ENCODE measurements around the gene TLK1.
"Not testable (repeated sequence)": the region's sequence is repeated elsewhere in the genome, so short reads cannot be mapped to it uniquely, and the experiment has no call there.

TLK1 gene

DNA sequence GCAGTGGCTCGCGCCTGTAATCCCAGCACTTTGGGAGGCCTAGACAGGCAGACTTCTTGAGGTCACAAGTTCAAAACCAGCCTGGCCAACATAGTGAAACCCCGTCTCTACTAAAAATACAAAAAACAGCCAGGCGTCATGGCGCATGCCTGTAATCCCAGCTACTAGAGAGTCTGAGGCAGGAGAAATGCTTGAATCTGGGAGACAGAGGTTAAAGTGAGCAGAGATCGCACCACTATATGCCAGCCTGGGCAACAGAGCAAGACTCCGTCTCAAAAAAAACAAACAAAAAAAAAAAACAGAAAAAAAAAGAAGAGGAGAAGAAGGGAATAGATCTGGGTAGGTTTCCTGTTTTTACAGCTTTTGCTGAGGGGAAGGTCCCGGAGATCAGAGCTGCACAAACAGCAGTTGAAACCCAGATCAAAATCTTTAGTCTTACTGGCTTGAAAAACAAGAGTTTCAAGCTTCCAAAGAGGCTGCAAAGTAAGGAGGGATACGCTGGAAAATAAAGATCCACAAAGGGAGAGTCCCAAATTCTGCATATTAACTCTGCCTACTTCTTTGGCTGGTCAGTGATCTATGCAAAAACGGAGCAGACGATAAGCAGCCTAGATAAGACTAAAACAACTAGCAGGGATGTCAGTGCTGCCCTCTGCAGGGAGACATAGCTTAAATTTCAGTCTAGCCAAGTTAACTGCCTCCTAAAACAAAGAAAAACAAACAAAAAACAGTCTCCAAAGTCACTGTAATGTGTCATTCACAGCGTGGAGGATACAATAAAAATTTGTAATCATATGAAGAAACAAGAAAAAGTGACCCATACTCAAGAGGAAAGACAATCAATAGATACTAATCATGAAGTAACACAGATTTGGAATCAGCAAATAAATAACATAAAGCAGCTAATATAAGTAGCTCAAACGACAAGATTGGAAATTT, 74.1 kb downstream of the TLK1 start:
- in situ Hi-C loops (cut with MboI; ENCODE audit: low sequenced_read_pairs) = no loop called here

DNA sequence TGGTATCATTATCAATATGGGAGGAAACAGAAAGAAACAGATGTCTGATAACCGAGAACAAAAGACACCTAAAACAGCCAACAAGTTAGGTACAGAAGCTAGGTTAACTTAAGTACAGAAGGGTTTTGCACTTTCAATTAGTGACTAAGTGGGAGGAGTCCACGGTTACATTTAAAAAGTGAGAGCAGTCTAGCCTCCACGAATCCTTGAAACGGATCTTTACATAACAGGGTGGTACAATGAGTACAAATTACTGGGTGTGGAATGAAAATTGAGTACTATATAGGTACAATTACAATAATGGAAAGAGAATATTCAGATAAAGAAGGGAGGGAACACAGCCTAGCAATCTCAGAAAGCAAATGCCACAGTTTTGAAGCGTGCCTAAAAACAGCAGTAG, 76.6 kb downstream of the TLK1 start:
- in situ Hi-C loops (cut with MboI; ENCODE audit: low sequenced_read_pairs) = no loop called here

GRCh38 chr2:171083451-171083850, 77.2 kb downstream of the TLK1 start:
- in situ Hi-C loops (cut with MboI; ENCODE audit: low sequenced_read_pairs) = no loop called here

GRCh38 chr2:171081649-171082111, 79.0 kb downstream of the TLK1 start:
- in situ Hi-C loops (cut with MboI; ENCODE audit: low sequenced_read_pairs) = no loop called here

DNA sequence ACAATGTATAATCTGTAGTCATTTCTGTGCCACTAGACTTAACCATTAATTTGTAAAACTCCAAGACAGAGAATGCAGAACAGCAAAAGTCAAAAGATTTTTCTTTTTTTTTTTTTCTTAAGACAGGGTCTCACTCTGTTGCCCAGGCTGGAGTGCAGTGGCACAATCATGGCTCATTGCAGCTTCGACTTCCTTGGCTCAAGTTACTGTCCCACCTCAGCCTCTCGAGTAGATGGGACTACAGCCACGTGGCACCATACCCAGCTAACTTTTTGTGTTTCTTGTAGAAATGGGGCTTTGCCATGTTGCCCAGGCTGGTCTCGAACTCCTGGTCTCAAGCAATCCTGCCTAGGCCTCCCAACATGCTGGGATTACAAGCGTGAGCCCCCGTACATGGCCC, 80.1 kb downstream of the TLK1 start:
- in situ Hi-C loops (cut with MboI; ENCODE audit: low sequenced_read_pairs) = no loop called here

DNA sequence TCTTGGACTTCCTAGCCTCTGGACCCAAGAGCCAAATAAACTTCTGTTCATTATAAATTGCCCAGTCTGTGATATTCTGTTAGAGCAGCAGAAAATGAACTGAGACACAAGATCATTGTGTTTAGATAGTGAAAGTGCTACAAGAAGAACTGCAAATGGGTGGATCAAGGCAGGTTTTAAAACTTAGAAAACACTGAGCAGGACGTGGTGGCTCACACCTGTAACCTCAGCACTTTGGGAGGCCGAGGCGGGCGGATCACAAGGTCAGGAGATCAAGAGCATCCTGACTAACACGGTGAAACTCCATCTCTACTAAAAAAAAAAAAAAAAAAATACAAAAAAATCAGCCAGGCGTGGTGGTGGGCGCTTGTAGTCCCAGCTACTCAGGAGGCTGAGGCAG, 84.3 kb downstream of the TLK1 start:
- in situ Hi-C loops (cut with MboI; ENCODE audit: low sequenced_read_pairs) = not testable (repeated sequence)

DNA sequence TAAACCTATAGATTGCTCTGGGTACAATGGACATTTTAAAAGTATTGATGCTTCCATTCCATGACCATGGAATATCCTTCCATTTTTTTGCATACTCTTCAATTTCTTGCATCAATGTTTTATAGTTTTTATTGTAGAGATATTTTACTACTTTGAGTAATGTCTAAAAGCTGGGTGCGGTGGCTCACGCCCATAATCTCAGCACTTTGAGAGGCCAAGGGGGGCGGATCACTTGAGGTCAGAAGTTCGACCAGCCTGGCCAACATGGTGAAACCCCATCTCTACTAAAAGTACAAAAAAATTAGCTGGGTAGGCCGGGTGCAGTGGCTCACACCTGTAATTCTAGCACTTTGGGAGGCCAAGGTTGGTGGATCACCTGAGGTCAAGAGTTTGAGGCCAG, 88.5 kb downstream of the TLK1 start:
- in situ Hi-C loops (cut with MboI; ENCODE audit: low sequenced_read_pairs) = no loop called here

- in situ Hi-C loops (cut with MboI; ENCODE audit: low sequenced_read_pairs) = no loop called here
These were observed 91.3 kb downstream of the TLK1 start for GRCh38 chr2:171069286-171069956.

DNA sequence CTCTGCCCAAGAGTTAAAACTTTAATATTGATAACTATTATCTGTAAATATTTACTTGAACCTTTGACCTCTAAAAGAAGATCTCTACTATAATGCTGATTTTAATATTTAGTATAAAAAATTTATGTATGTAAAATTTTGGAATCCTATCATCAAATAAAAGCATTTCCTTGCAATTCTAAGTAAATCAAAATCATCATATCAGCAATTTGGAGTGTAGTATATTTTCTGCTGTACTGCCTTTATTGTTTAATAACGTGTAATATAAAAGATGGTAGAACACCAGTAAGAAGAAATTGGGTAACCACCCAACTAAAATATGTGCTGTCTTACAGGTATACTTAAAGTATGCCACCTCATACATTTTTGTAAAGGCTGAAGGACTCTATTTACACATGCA, 94.6 kb downstream of the TLK1 start:
- in situ Hi-C loops (cut with MboI; ENCODE audit: low sequenced_read_pairs) = no loop called here

GRCh38 chr2:171057575-171057974, 103.1 kb downstream of the TLK1 start:
- in situ Hi-C loops (cut with MboI; ENCODE audit: low sequenced_read_pairs) = no loop called here

- in situ Hi-C loops (cut with MboI; ENCODE audit: low sequenced_read_pairs) = no loop called here
These were observed 104.4 kb downstream of the TLK1 start for GRCh38 chr2:171056307-171056706.

DNA sequence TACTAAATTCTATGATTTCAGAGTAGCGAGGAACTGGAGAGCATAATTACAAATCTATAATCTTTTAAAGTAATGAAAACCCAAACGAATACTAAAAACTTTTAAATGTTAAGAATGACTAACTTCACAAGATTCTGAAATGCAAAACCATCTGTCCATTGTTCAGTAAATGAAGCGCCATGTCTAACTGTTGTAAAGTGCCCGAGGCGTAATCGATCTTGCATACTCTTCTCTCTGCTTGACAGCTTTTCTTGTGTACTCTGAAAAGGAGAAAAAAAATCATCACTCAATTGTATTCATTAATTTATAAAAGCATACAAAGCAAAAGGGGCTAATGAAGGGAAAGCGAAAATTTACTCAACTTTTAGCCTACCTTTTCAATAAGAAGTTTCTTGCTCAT, 111.0 kb downstream of the TLK1 start:
- in situ Hi-C loops (cut with MboI; ENCODE audit: low sequenced_read_pairs) = no loop called here

- in situ Hi-C loops (cut with MboI; ENCODE audit: low sequenced_read_pairs) = no loop called here
These were observed 114.6 kb downstream of the TLK1 start for GRCh38 chr2:171046048-171046560.

- in situ Hi-C loops (cut with MboI; ENCODE audit: low sequenced_read_pairs) = no loop called here
These were observed 116.3 kb downstream of the TLK1 start for GRCh38 chr2:171044416-171044815.

- in situ Hi-C loops (cut with MboI; ENCODE audit: low sequenced_read_pairs) = no loop called here
These were observed 118.3 kb downstream of the TLK1 start for GRCh38 chr2:171042253-171042969.

DNA sequence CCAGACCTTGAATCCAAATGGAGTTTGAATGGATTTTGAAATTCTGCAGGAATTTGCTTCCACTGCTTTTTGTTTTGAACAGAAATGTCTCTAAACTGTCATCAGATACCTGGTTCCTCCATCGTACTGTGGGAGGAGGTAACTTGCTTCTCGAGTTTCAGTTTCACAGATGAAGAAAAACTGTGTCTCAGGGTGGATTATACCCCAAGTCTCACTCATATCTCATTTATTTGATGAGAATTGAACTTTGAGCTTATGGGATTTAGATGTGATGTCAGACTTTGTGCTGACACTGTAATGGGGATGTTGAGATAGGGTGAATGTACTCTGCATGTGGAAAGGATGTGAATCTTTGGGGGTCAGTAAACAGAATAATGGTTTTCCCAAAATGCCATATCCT, 124.2 kb downstream of the TLK1 start:
- in situ Hi-C loops (cut with MboI; ENCODE audit: low sequenced_read_pairs) = no loop called here

GRCh38 chr2:171034315-171034714, 126.4 kb downstream of the TLK1 start:
- in situ Hi-C loops (cut with MboI; ENCODE audit: low sequenced_read_pairs) = no loop called here

DNA sequence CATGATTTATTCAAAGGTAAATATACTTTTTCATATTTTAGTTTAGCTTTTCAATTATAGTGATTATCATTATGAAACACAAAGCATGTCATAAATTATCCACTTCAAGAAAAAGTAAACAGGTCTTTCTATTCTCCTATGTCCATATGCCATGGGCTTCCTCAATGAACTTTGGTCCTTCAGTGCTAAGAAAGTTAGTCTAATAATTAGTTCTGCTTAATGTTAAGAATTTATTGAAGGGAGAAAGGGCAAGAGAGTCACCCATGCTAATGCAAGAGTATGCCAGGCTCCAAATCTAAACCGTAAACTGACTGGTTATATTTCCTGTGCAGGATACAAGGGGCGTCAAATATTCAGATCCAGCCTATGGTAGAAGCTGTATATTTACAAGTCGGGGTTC, 135.5 kb downstream of the TLK1 start:
- in situ Hi-C loops (cut with MboI; ENCODE audit: low sequenced_read_pairs) = no loop called here

GRCh38 chr2:171018522-171018921, 142.2 kb downstream of the TLK1 start:
- in situ Hi-C loops (cut with MboI; ENCODE audit: low sequenced_read_pairs) = no loop called here

DNA sequence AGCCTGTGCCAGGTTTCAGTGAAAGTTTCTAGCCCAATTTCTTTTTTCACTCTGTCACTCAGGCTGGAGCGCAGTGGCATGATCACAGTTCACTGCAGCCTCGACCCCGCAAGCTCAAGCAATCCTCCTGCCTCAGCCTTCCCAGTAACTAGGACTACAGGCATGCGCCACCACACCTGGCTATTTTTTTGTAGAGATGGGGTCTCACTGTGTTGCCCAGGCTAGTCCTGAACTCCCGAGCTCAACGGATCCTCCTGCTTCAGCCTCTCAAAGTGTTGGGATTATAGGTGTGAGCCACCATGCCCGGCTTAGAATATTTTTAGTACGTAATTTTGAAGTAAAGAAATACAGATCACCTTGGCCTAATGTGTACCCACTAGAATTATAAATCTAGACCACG, 144.6 kb downstream of the TLK1 start:
- in situ Hi-C loops (cut with MboI; ENCODE audit: low sequenced_read_pairs) = no loop called here

DNA sequence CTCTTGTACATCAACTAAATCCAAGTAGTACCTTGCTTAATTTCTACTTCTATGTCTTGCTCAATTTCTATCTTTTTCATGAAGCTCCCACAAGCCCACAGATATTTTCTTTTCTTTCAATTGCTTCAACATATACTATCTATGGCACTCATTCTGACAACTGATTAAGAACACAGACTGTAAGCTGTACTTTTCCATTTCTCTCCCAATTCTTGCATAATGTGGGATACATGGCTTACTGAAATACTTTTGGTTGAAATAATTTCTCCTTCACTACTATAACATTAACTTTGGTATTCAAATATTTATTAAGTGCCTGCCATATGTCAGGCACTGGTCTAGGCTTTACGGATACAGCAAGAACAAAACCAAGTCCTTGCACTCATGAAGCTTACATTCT, 146.8 kb downstream of the TLK1 start:
- in situ Hi-C loops (cut with MboI; ENCODE audit: low sequenced_read_pairs) = no loop called here
